ENCODE results near the gene TMEM270.
"Not testable (repeated sequence)": the region's sequence is repeated elsewhere in the genome, so short reads cannot be mapped to it uniquely, and the experiment has no call there.

Gene TMEM270

GRCh38 chr7:73832806-73833205 is 28.2 kb upstream of the TMEM270 start:
- Histone ChIP-seq H3K9me3 (ENCODE audit: control extremely low read depth in 1 of 5, control insufficient read depth in 4 of 5, insufficient read depth in 2 of 5, low read depth in 1 of 5, low read length in 4 of 5) (no peaks in the 10 kb centered on the region), H3K4me3 (ENCODE audit: control insufficient read depth in 1 of 7, extremely low read depth in 1 of 7, insufficient read depth in 4 of 7, low read depth in 2 of 7, low read length in 6 of 7) (no peak overlapping the region), H3K27ac (ENCODE audit: insufficient read depth in 1 of 2, low read depth in 1 of 2, low read length in 2 of 2, poor library complexity in 1 of 2, severe bottlenecking in 2 of 2) (no peak overlapping the region), H3K4me1 (ENCODE audit: control extremely low read depth in 1 of 4, control insufficient read depth in 4 of 4, insufficient read depth in 4 of 4, low read length in 3 of 4) (peaks cover 0 to 17% (median 10%) of the 10 kb centered on the region in 4 experiments), H3K36me3 (ENCODE audit: control insufficient read depth in 4 of 4, insufficient read depth in 4 of 4, low read length in 3 of 4) (no peaks in the 10 kb centered on the region), H3K27me3 (replicated peaks in 2 of 5; ENCODE audit: control insufficient read depth in 4 of 5, insufficient read depth in 5 of 5, low read length in 4 of 5) (peaks cover 0 to 8% (median 2%) of the 10 kb centered on the region in 5 experiments)
- ChIA-PET POLR2A (interaction anchor here (0.6 kb wide), 1 partner anchor 211 kb away, joined by 3 read pairs; no protein-coding TSS in a partner anchor), CTCF (interaction anchor here (0.6 to 3.3 kb wide), 3 partner anchors 10 to 22 kb away, joined by 5 to 14 read pairs (median 5); no protein-coding TSS in a partner anchor)
- no peak for DNase-seq
- 89% methylated on average over 7 of the region's 13 CpGs for WGBS (ENCODE audit: insufficient coverage)

- 69% methylated on average over 10 of the region's 13 CpGs for WGBS (ENCODE audit: insufficient coverage)
- CTCF ChIA-PET = interaction anchor here (0.6 to 3.3 kb wide), 4 partner anchors 11 to 21 kb away, joined by 3 to 14 read pairs (median 5); no protein-coding TSS in a partner anchor
- Histone ChIP-seq H3K27ac (ENCODE audit: insufficient read depth in 1 of 2, low read depth in 1 of 2, low read length in 2 of 2, poor library complexity in 1 of 2, severe bottlenecking in 2 of 2) (no peak overlapping the region), H3K4me1 (ENCODE audit: control extremely low read depth in 1 of 4, control insufficient read depth in 4 of 4, insufficient read depth in 4 of 4, low read length in 3 of 4) (peaks cover 0 to 13% (median 6%) of the 10 kb centered on the region in 4 experiments), H3K9me3 (ENCODE audit: control extremely low read depth in 1 of 5, control insufficient read depth in 4 of 5, insufficient read depth in 2 of 5, low read depth in 1 of 5, low read length in 4 of 5) (no peaks in the 10 kb centered on the region), H3K36me3 (ENCODE audit: control insufficient read depth in 4 of 4, insufficient read depth in 4 of 4, low read length in 3 of 4) (no peaks in the 10 kb centered on the region), H3K4me3 (ENCODE audit: control insufficient read depth in 1 of 7, extremely low read depth in 1 of 7, insufficient read depth in 4 of 7, low read depth in 2 of 7, low read length in 6 of 7) (no peak overlapping the region), H3K27me3 (replicated peaks in 2 of 5; ENCODE audit: control insufficient read depth in 4 of 5, insufficient read depth in 5 of 5, low read length in 4 of 5) (peaks cover 0 to 8% (median 2%) of the 10 kb centered on the region in 5 experiments)
- POLR2A ChIA-PET = interaction anchor here (0.6 kb wide), 2 partner anchors 47 to 211 kb away, joined by 3 read pairs; no protein-coding TSS in a partner anchor
- no peak for DNase-seq
Measured at GRCh38 chr7:73833251-73833919, 27.6 kb upstream of the TMEM270 start.

GRCh38 chr7:73834626-73835191 is 26.2 kb upstream of the TMEM270 start:
- H3K4me1 ChIP-seq (ENCODE audit: control extremely low read depth in 1 of 4, control insufficient read depth in 4 of 4, insufficient read depth in 4 of 4, low read length in 3 of 4) = peaks cover 0 to 7% (median 5%) of the 10 kb centered on the region in 4 experiments
- WGBS (ENCODE audit: insufficient coverage) = 88% methylated on average over 9 of the region's 11 CpGs
- peaks cover 0 to 11% (median 2%) of the 10 kb centered on the region in 5 experiments for H3K27me3 ChIP-seq (replicated peaks in 2 of 5; ENCODE audit: control insufficient read depth in 4 of 5, insufficient read depth in 5 of 5, low read length in 4 of 5)
- POLR2A ChIA-PET = no interaction called here
- no peaks in the 10 kb centered on the region for H3K36me3 ChIP-seq (ENCODE audit: control insufficient read depth in 4 of 4, insufficient read depth in 4 of 4, low read length in 3 of 4)
- no peak for DNase-seq
- no peak overlapping the region for H3K4me3 ChIP-seq (ENCODE audit: control insufficient read depth in 1 of 7, extremely low read depth in 1 of 7, insufficient read depth in 4 of 7, low read depth in 2 of 7, low read length in 6 of 7)
- H3K9me3 ChIP-seq (ENCODE audit: control extremely low read depth in 1 of 5, control insufficient read depth in 4 of 5, insufficient read depth in 2 of 5, low read depth in 1 of 5, low read length in 4 of 5) = no peaks in the 10 kb centered on the region
- CTCF ChIA-PET = interaction anchor here (1.8 to 3.3 kb wide), 2 partner anchors 12 to 20 kb away, joined by 5 to 14 read pairs; no protein-coding TSS in a partner anchor
- no peak overlapping the region for H3K27ac ChIP-seq (ENCODE audit: insufficient read depth in 1 of 2, low read depth in 1 of 2, low read length in 2 of 2, poor library complexity in 1 of 2, severe bottlenecking in 2 of 2)

- H3K36me3 ChIP-seq (ENCODE audit: control insufficient read depth in 4 of 4, insufficient read depth in 4 of 4, low read length in 3 of 4); H3K27ac ChIP-seq (ENCODE audit: insufficient read depth in 1 of 2, low read depth in 1 of 2, low read length in 2 of 2, poor library complexity in 1 of 2, severe bottlenecking in 2 of 2); H3K4me3 ChIP-seq (ENCODE audit: control insufficient read depth in 1 of 7, extremely low read depth in 1 of 7, insufficient read depth in 4 of 7, low read depth in 2 of 7, low read length in 6 of 7); POLR2A ChIA-PET; H3K9me3 ChIP-seq (ENCODE audit: control extremely low read depth in 1 of 5, control insufficient read depth in 4 of 5, insufficient read depth in 2 of 5, low read depth in 1 of 5, low read length in 4 of 5); H3K27me3 ChIP-seq (replicated peaks in 2 of 5; ENCODE audit: control insufficient read depth in 4 of 5, insufficient read depth in 5 of 5, low read length in 4 of 5); CTCF ChIA-PET; DNase-seq: not testable (repeated sequence)
- H3K4me1 ChIP-seq (ENCODE audit: control extremely low read depth in 1 of 4, control insufficient read depth in 4 of 4, insufficient read depth in 4 of 4, low read length in 3 of 4) = peaks cover 0 to 13% (median 10%) of the 10 kb centered on the region in 4 experiments
Measured at GRCh38 chr7:73837167-73837566, 23.8 kb upstream of the TMEM270 start.

- H3K27me3 ChIP-seq (replicated peaks in 2 of 5; ENCODE audit: control insufficient read depth in 4 of 5, insufficient read depth in 5 of 5, low read length in 4 of 5) = peaks cover 0 to 7% (median under 1%) of the 10 kb centered on the region in 5 experiments
- no peak overlapping the region for H3K4me3 ChIP-seq (ENCODE audit: control insufficient read depth in 1 of 7, extremely low read depth in 1 of 7, insufficient read depth in 4 of 7, low read depth in 2 of 7, low read length in 6 of 7)
- ChIA-PET POLR2A (no interaction called here), CTCF (interaction anchor here (1.0 kb wide), 1 partner anchor 18 kb away, joined by 3 read pairs; no protein-coding TSS in a partner anchor)
- no peak for DNase-seq
- H3K27ac ChIP-seq (ENCODE audit: insufficient read depth in 1 of 2, low read depth in 1 of 2, low read length in 2 of 2, poor library complexity in 1 of 2, severe bottlenecking in 2 of 2) = no peak overlapping the region
- WGBS (ENCODE audit: insufficient coverage) = 9% methylated on average over 5 of the region's 6 CpGs
- no peaks in the 10 kb centered on the region for H3K9me3 ChIP-seq (ENCODE audit: control extremely low read depth in 1 of 5, control insufficient read depth in 4 of 5, insufficient read depth in 2 of 5, low read depth in 1 of 5, low read length in 4 of 5)
- H3K36me3 ChIP-seq (ENCODE audit: control insufficient read depth in 4 of 4, insufficient read depth in 4 of 4, low read length in 3 of 4) = no peaks in the 10 kb centered on the region
- H3K4me1 ChIP-seq (ENCODE audit: control extremely low read depth in 1 of 4, control insufficient read depth in 4 of 4, insufficient read depth in 4 of 4, low read length in 3 of 4) = peaks cover 3 to 19% (median 15%) of the 10 kb centered on the region in 4 experiments
Measured at GRCh38 chr7:73838642-73839041, 22.3 kb upstream of the TMEM270 start.

- no peaks in the 10 kb centered on the region for H3K9me3 ChIP-seq (ENCODE audit: control extremely low read depth in 1 of 5, control insufficient read depth in 4 of 5, insufficient read depth in 2 of 5, low read depth in 1 of 5, low read length in 4 of 5)
- DNase-seq = no peak
- H3K27me3 ChIP-seq (replicated peaks in 2 of 5; ENCODE audit: control insufficient read depth in 4 of 5, insufficient read depth in 5 of 5, low read length in 4 of 5) = peaks cover 0 to 12% (median 3%) of the 10 kb centered on the region in 5 experiments
- WGBS (ENCODE audit: insufficient coverage) = 100% methylated on average over 7 of the region's 7 CpGs
- H3K4me1 ChIP-seq (ENCODE audit: control extremely low read depth in 1 of 4, control insufficient read depth in 4 of 4, insufficient read depth in 4 of 4, low read length in 3 of 4) = peaks cover 3 to 20% (median 19%) of the 10 kb centered on the region in 4 experiments
- CTCF ChIA-PET = interaction anchor here (1.0 kb wide), 1 partner anchor 18 kb away, joined by 3 read pairs; no protein-coding TSS in a partner anchor
- no peak overlapping the region for H3K27ac ChIP-seq (ENCODE audit: insufficient read depth in 1 of 2, low read depth in 1 of 2, low read length in 2 of 2, poor library complexity in 1 of 2, severe bottlenecking in 2 of 2)
- POLR2A ChIA-PET = no interaction called here
- no peaks in the 10 kb centered on the region for H3K36me3 ChIP-seq (ENCODE audit: control insufficient read depth in 4 of 4, insufficient read depth in 4 of 4, low read length in 3 of 4)
- no peak overlapping the region for H3K4me3 ChIP-seq (ENCODE audit: control insufficient read depth in 1 of 7, extremely low read depth in 1 of 7, insufficient read depth in 4 of 7, low read depth in 2 of 7, low read length in 6 of 7)
Measured at GRCh38 chr7:73839290-73839689, 21.7 kb upstream of the TMEM270 start.
